Mucosa of stomach (tissue), 1 donor: ENCODE data around the gene AKIRIN2.

Experiments used
- H3K27me3 ChIP-seq: one replicate; pipeline ENCODE4 v1.7.0; 2013; ENCODE audit warnings: mild to moderate bottlenecking, low read length; ENCODE audit not compliant: control insufficient read depth, insufficient read depth
- H3K36me3 ChIP-seq: one replicate; pipeline ENCODE4 v1.7.0; 2013; ENCODE audit warnings: low read length; ENCODE audit not compliant: control insufficient read depth, insufficient read depth
- H3K4me1 ChIP-seq: one replicate; pipeline ENCODE4 v1.7.0; 2013; ENCODE audit warnings: mild to moderate bottlenecking, low read length; ENCODE audit not compliant: control insufficient read depth, insufficient read depth
- H3K4me3 ChIP-seq: one replicate; pipeline ENCODE4 v1.7.0; 2013; ENCODE audit warnings: low read length
- H3K9ac ChIP-seq: one replicate; pipeline ENCODE4 v1.7.0; 2013; ENCODE audit warnings: mild to moderate bottlenecking, low read length, moderate library complexity
- H3K9me3 ChIP-seq: one replicate; pipeline ENCODE4 v1.7.0; 2013; ENCODE audit warnings: mild to moderate bottlenecking, low read length, moderate library complexity; ENCODE audit not compliant: control insufficient read depth
- donor health status: Pancreatic carcinoma.

Gene AKIRIN2

GRCh38 chr6:87630746-87631145 lies 71.3 kb downstream of the AKIRIN2 start:
- no peaks in the 10 kb centered on the region for H3K36me3 ChIP-seq
- H3K4me1 ChIP-seq = no peaks in the 10 kb centered on the region
- H3K9ac ChIP-seq = no peak overlapping the region
- no peaks in the 10 kb centered on the region for H3K9me3 ChIP-seq
- no peaks in the 10 kb centered on the region for H3K27me3 ChIP-seq
- no peak overlapping the region for H3K4me3 ChIP-seq

- H3K9ac ChIP-seq = no peak overlapping the region
- H3K9me3 ChIP-seq = no peaks in the 10 kb centered on the region
- no peaks in the 10 kb centered on the region for H3K27me3 ChIP-seq
- H3K4me3 ChIP-seq = no peak overlapping the region
- H3K4me1 ChIP-seq = no peaks in the 10 kb centered on the region
- no peaks in the 10 kb centered on the region for H3K36me3 ChIP-seq
Measured at GRCh38 chr6:87628881-87629280, 73.2 kb downstream of the AKIRIN2 start.

GRCh38 chr6:87628424-87628823 lies 73.6 kb downstream of the AKIRIN2 start:
- H3K9me3 ChIP-seq = no peaks in the 10 kb centered on the region
- H3K9ac ChIP-seq = no peak overlapping the region
- H3K27me3 ChIP-seq = no peaks in the 10 kb centered on the region
- no peaks in the 10 kb centered on the region for H3K4me1 ChIP-seq
- no peaks in the 10 kb centered on the region for H3K36me3 ChIP-seq
- no peak overlapping the region for H3K4me3 ChIP-seq
